Measurements from ENCODE around the gene AGTPBP1. TPM values are rescaled to one million over a fixed set of nuclear protein-coding genes. Genes with fewer than 3 reads are reported as not detected.

Gene AGTPBP1
- total and polyA plus RNA-seq, 2 of the 8 experiments (the other 6 are each of a cell fraction or from before 2014, with no cell fraction given), result 13.4 to 65.2 TPM

DNA sequence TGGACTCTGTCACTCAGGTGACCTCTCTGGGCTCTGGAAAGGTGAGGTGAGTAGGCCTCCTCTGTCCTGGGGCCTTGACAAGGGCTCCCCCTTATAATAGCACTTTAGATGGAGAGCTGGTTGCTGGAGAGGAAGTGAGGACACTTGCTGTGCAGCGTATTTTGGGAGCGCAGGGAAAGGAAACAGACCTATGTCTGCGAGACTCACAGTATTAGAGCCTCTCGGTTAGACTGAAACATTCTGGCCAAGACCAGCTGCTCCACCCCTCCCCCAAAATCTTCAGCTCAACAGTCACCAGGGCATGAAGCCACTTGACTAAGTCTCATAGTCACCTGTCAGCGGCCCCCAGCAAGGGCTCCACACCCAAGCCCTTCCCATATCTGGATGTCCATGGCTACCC is 213.6 kb downstream of the AGTPBP1 start (continued):
- TF ChIP-seq, protein P1, sequence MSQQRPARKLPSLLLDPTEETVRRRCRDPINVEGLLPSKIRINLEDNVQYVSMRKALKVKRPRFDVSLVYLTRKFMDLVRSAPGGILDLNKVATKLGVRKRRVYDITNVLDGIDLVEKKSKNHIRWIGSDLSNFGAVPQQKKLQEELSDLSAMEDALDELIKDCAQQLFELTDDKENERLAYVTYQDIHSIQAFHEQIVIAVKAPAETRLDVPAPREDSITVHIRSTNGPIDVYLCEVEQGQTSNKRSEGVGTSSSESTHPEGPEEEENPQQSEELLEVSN (IDR thresholded peaks at IDR 0.05), result no peak
- no peak for TF ChIP-seq EP300 (IDR thresholded peaks at IDR 0.05; ENCODE audit: borderline replicate concordance in 1 of 2, low read depth in 2 of 2, low read length in 2 of 2)
- TF ChIP-seq ASH2L (IDR thresholded peaks at IDR 0.05; ENCODE audit: low read length), result no peak

Measured in H1 (cell line).